Large intestine (tissue), 3 donors: ENCODE measurements around the gene RFX2. TPM values are rescaled to one million over a fixed set of nuclear protein-coding genes. Genes with fewer than 3 reads are reported as not detected.

Source experiments
- DNase-seq, 2 donors: peaks; one replicate each; pipeline versions ENCODE4 v3.0.0 to v3.0.0-alpha.2; 2013
- H3K27ac ChIP-seq: one replicate; pipeline ENCODE4 v1.5.1; 2013; ENCODE audit warnings: low read length
- H3K27me3 ChIP-seq: 2 replicates; pipeline ENCODE4 v1.6.1; 2013; ENCODE audit warnings: low read length; ENCODE audit not compliant: control insufficient read depth, insufficient read depth
- H3K36me3 ChIP-seq: 2 replicates; pipeline ENCODE4 v1.6.1; 2013; ENCODE audit warnings: low read length; ENCODE audit not compliant: control insufficient read depth, insufficient read depth
- H3K4me1 ChIP-seq: one replicate; pipeline ENCODE4 v1.6.1; 2013; ENCODE audit warnings: low read length; ENCODE audit not compliant: control insufficient read depth, insufficient read depth
- H3K4me3 ChIP-seq: one replicate; pipeline ENCODE4 v1.5.1; 2013; ENCODE audit warnings: low read length
- H3K9me3 ChIP-seq: one replicate; pipeline ENCODE4 v1.6.1; 2013; ENCODE audit warnings: mild to moderate bottlenecking, low read depth, low read length, moderate library complexity; ENCODE audit not compliant: control insufficient read depth
- WGBS: methylation state at CpG from one replicate; pipeline ENCODE4 v1.1.5; 2013; ENCODE audit warnings: low lambda C conversion rate; ENCODE audit not compliant: insufficient coverage; 5-methylcytosine and 5-hydroxymethylcytosine counted together
- polyA plus RNA-seq: library from polyadenylated mRNA; unstranded; fragments of 120-200 nt; gene quantifications from one replicate; pipeline ENCODE4 v1.2.1, GENCODE V29; 2013

The RFX2 gene
- polyA plus RNA-seq, 1 donor = 13.1 TPM

DNA sequence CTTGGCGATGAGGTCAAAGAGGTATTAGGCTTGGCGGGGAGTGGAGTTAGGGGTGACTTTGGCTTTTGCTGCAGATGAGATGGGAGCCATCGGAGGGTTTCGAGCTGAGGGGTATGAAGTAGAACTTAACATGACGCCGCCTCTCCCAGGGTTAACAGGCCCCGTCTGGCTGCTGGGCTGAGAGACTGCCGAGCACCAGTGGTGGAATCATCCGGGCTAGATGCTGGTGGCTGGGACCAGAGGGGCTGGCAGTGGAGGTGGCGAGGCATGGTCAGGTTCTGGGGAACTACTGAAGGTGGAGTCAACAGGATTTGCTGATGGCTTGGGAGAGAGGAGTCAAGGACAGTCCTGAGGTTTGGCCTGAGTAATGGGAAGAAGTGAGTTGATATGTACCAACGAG is 4.9 kb downstream of the RFX2 start:
- H3K4me1 ChIP-seq = peaks cover 10% of the 10 kb centered on the region
- no peak overlapping the region for H3K27ac ChIP-seq
- no peaks in the 10 kb centered on the region for H3K9me3 ChIP-seq
- no peak overlapping the region for H3K4me3 ChIP-seq
- DNase-seq = no peak
- WGBS = no CpG with 5 or more reads among the region's 11 CpGs
- no peaks in the 10 kb centered on the region for H3K27me3 ChIP-seq
- no peaks in the 10 kb centered on the region for H3K36me3 ChIP-seq

DNA sequence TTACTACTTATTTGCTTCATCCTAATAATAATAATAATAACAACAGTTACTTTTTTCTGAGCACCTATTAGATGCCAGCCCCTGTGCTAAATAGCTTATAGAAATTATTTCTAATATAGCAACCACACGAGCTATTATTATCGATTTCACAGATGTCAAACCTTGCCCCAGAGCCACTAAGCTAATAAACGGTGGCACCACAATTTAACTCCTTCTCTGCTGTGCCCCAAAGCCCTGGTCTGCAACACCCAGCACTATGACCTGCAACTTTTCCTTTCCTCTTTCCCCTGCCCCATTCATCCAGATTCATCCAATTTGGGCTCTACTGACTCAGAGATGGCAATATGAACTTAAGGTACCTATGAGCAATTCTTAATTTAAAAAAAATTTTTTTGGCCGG is 6.4 kb downstream of the RFX2 start:
- no CpG with 5 or more reads among the region's 4 CpGs for WGBS
- Histone ChIP-seq H3K27ac (no peak overlapping the region), H3K4me3 (no peak overlapping the region), H3K27me3 (no peaks in the 10 kb centered on the region), H3K36me3 (no peaks in the 10 kb centered on the region), H3K4me1 (peaks cover 12% of the 10 kb centered on the region), H3K9me3 (no peaks in the 10 kb centered on the region)
- no peak for DNase-seq

DNA sequence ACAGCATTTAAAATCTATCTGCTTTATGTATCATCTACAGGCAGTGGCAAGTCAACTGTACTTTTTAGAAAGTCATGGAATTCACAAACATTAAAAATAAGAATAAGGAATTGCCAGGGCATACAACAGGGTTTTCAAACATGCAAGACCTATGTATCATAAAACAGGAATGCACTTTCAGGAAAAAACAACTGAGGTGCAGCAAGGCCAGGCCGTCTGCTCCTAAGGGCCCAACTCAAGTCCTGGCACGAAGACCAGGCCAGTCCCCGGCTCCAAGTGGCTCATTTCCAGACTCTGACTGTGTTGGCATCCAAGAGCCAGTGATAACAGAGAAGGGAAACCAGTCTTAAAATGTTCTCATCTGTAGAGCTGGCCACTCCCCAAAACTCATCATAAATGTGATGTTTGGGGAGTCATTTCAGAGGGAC is 7.1 kb downstream of the RFX2 start:
- Histone ChIP-seq H3K36me3 (no peaks in the 10 kb centered on the region), H3K4me1 (peaks cover 13% of the 10 kb centered on the region), H3K9me3 (no peaks in the 10 kb centered on the region), H3K27ac (no peak overlapping the region), H3K4me3 (no peak overlapping the region), H3K27me3 (no peaks in the 10 kb centered on the region)
- no peak for DNase-seq
- no CpG with 5 or more reads among the region's 3 CpGs for WGBS

DNA sequence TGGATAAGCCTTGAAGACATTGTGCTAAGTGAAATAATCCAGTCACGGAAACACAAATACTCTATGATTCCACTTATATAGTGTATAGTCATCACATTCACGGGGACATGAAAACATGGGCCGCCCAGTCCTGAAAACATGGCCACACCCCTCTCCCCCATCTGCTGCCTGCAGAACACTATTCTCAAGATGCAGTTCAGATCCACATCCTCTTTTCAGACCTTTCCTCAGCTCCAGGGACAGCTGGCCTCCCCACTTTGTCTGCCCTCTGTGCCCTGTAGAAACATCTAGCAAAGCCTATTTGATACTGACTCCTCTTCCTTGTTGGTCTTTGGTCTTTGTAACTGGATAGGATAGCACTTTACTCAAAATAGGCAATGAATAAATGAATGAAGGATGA is 8.3 kb downstream of the RFX2 start:
- H3K27me3 ChIP-seq = no peaks in the 10 kb centered on the region
- H3K4me3 ChIP-seq = no peak overlapping the region
- WGBS = no CpG with 5 or more reads among the region's 3 CpGs
- H3K27ac ChIP-seq = no peak overlapping the region
- H3K36me3 ChIP-seq = no peaks in the 10 kb centered on the region
- peaks cover 15% of the 10 kb centered on the region for H3K4me1 ChIP-seq
- no peaks in the 10 kb centered on the region for H3K9me3 ChIP-seq
- DNase-seq = no peak

DNA sequence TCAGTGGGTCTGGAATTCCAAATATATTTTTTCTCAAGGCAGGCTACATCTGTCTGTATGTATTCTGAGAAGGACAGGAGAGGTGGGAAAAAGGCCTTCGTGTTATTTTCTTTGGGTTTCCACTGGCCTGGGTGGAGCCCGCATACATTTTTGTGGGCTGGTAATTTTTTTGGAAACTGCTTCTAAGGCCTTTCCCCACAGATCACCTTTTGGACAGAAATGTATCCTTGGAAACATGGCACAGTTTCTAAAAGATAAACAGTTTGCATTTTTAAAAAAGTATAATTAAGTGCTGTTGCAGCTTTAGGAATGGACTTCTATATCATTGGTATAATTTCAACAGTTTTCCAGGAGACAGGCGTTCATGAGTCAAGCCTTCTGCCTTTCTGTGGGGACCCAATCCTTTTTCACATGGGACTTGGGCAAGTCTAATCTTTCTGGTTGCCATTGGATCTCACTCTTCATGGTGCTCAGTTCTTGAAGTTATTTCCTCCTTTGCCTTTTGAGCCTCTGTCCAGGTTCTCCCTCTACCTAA is 8.9 kb downstream of the RFX2 start:
- WGBS = 100% methylated on average over 1 of the region's 3 CpGs
- H3K27me3 ChIP-seq = no peaks in the 10 kb centered on the region
- no peak for DNase-seq
- H3K36me3 ChIP-seq = no peaks in the 10 kb centered on the region
- H3K4me3 ChIP-seq = no peak overlapping the region
- no peak overlapping the region for H3K27ac ChIP-seq
- H3K9me3 ChIP-seq = no peaks in the 10 kb centered on the region
- H3K4me1 ChIP-seq = peaks cover 15% of the 10 kb centered on the region

DNA sequence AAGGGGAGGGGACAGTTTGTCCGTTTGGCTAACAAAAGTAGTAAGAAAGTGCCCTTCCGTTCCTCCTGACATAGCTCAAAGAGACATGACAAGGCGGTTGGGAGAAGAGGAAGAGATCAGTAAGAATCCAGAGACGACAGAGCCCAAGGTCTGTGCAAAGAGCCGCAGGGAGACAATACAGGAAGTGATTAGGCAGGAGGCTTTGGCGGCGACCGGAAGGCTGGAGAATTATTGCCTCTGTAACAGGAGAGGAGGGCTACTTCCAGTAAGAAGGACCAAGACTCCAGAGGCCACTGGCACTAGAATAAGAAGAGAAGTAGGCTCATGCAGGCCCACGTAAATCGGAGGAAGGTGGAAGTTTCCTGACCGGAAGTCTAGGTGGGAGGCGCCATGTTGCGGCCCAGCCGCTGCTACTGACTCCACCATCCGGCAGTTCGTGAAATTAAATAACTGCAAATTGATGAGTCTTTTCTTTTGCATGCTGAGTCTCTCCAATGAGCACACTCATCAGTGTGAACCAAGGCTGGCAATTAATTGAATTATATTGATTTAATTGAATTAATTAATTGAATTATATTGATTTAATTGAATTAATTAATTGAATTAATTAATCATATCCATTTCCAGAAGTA is 9.9 kb downstream of the RFX2 start:
- Histone ChIP-seq H3K4me3 (no peak overlapping the region), H3K36me3 (no peaks in the 10 kb centered on the region), H3K27me3 (no peaks in the 10 kb centered on the region), H3K9me3 (no peaks in the 10 kb centered on the region), H3K4me1 (peaks cover 15% of the 10 kb centered on the region), H3K27ac (no peak overlapping the region)
- no peak for DNase-seq
- 83% methylated on average over 3 of the region's 16 CpGs for WGBS

DNA sequence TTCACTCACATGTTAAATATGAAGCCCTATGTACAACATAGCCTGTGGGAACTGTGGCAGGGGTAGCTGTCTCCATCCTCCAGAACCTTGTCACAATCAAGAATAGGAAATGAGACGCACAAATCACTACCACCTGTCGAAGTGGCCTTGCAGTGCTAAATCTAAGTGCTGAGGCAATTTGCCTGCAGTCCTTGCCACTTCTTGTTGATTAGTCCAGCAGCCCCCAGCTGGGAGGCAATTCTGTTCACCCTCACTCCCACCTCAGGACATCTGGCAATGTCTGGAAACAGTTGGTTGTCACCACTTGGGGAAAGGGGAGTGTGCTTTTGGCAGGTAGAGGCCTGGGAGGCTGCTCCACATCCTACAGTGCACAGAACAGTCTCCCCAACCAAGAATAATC is 10.7 kb downstream of the RFX2 start:
- Histone ChIP-seq H3K4me1 (peaks cover 15% of the 10 kb centered on the region), H3K36me3 (no peaks in the 10 kb centered on the region)

DNA sequence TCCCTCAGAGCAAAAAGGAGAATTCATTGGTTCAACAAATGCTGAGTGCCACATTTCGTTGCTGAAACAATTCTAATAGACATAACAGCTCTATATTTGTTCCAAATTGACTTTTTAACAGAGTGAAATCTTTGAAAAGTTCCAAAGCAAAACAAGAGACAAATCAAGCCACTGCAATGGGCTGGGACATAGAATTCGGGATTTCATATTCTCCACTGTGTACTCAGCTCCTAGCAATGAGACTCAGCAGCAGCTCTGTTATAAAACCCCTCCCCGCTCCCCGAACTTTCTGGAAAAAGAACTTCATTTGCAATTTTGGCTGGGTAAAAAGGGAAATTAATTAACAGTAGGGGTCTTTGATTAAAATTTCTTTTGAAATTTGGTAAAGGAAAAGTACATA is 11.3 kb downstream of the RFX2 start:
- DNase-seq = peak in 1 of 2 donors; percentile 35
- no CpG with 5 or more reads among the region's 4 CpGs for WGBS
- H3K27ac ChIP-seq = peak overlapping the region; percentile 48
- peaks cover 15% of the 10 kb centered on the region for H3K4me1 ChIP-seq
- H3K27me3 ChIP-seq = no peaks in the 10 kb centered on the region
- H3K4me3 ChIP-seq = no peak overlapping the region
- no peaks in the 10 kb centered on the region for H3K36me3 ChIP-seq
- no peaks in the 10 kb centered on the region for H3K9me3 ChIP-seq

More for the DNA sequence above, 10.7 kb downstream of the RFX2 start:
- H3K27me3 ChIP-seq = no peaks in the 10 kb centered on the region
- WGBS = no CpG with 5 or more reads among the region's 2 CpGs
- no peak for DNase-seq
- no peaks in the 10 kb centered on the region for H3K9me3 ChIP-seq
- peak overlapping the region; percentile 48 for H3K27ac ChIP-seq
- H3K4me3 ChIP-seq = no peak overlapping the region

DNA sequence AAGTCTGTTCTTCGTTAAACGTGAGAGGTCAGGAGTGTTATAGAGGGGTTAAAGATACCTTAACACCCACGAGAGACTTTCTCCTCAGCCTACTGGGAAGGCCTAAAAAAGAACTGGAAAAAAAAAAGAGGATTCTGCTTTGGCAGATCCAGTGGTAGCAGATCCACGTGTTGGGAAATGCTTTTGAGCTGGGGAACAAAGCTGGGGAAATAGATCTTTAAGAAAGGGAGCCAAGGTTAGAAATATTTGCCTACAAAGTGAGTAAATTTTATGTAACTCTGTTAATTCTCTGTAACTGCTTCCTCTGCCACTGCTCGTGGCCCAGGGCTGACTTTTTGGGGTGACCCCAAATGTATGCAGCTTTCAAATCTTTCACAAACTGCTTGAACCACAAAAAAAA is 11.7 kb downstream of the RFX2 start:
- Histone ChIP-seq H3K36me3 (no peaks in the 10 kb centered on the region), H3K4me1 (peaks cover 15% of the 10 kb centered on the region), H3K27ac (peak overlapping the region; percentile 48), H3K27me3 (no peaks in the 10 kb centered on the region), H3K9me3 (no peaks in the 10 kb centered on the region), H3K4me3 (no peak overlapping the region)
- WGBS = 0% methylated on average over 1 of the region's 5 CpGs
- DNase-seq = no peak

DNA sequence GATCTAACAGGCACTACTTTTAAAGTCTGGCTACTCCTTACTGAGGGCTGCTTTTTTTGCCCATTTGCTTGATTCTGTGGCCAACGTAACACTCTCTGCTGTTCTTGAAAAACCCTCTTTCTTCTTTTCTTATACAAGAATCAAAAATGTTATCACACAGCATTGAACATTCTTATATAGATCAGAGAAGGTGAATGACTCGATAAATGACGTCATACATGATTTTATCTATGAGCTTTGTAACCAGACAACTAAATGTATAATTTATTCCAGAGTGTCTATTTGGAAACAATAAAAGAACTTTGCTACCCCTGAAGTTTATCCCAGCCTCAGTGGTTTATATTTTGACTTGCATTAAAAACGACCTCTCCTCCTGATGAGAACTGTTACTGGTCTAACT is 12.4 kb downstream of the RFX2 start:
- no CpG with 5 or more reads among the region's 4 CpGs for WGBS
- no peak for DNase-seq
- no peak overlapping the region for H3K27ac ChIP-seq
- no peaks in the 10 kb centered on the region for H3K9me3 ChIP-seq
- peaks cover 19% of the 10 kb centered on the region for H3K4me1 ChIP-seq
- H3K36me3 ChIP-seq = no peaks in the 10 kb centered on the region
- no peaks in the 10 kb centered on the region for H3K27me3 ChIP-seq
- H3K4me3 ChIP-seq = no peak overlapping the region

DNA sequence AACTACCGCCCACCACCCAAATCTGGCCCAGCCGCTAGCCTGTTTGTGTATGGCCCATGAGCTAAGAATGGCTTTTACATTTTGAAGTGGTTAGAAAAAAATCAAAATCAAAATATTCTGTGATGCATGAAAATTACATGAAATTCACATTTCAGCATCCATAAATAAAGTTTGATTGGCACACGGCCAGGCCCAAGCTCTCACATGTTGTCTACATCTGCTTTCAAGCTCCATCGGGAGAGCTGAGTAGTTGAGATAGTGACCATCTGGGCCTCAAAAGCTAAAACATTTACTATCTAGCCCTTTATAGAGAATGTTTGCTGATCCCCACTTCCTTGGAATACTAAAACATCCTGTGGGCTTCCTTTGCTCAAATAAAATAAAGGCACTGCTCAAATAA is 14.5 kb downstream of the RFX2 start:
- no peaks in the 10 kb centered on the region for H3K27me3 ChIP-seq
- DNase-seq = no peak
- H3K36me3 ChIP-seq = no peaks in the 10 kb centered on the region
- no peak overlapping the region for H3K4me3 ChIP-seq
- H3K4me1 ChIP-seq = peaks cover 35% of the 10 kb centered on the region
- no peak overlapping the region for H3K27ac ChIP-seq
- WGBS = no CpG with 5 or more reads among the region's 4 CpGs
- no peaks in the 10 kb centered on the region for H3K9me3 ChIP-seq
